Fibroblast of the conjunctiva (primary cell): Measurements from ENCODE around the gene DTX3.
A peak's percentile ranks its signal among the peaks of the same experiment; 100 is the strongest.
"Not testable (repeated sequence)": the region's sequence is repeated elsewhere in the genome, so short reads cannot be mapped to it uniquely, and the experiment has no call there.

Experiments used
- DNase-seq: peaks from one replicate; pipeline ENCODE4 v3.0.0-alpha.2; 2010; ENCODE audit warnings: low read depth

The DTX3 gene

GRCh38 chr12:57632073-57632957 lies 27.7 kb downstream of the DTX3 start:
- no peak for DNase-seq

- no peak for DNase-seq
These were observed 28.6 kb downstream of the DTX3 start, which contains the start of gene B4GALNT1 for GRCh38 chr12:57632958-57633840. Gene B4GALNT1, minus strand, starts transcription at chr12:57633201. Its CDS starts 1,069 bp downstream, at chr12:57632132.

- DNase-seq: not testable (repeated sequence)
These were observed 32.1 kb downstream of the DTX3 start for GRCh38 chr12:57636731-57637130.

- DNase-seq: no peak
These were observed 32.7 kb downstream of the DTX3 start for GRCh38 chr12:57637364-57637763.

GRCh38 chr12:57638096-57638495 lies 33.5 kb downstream of the DTX3 start:
- DNase-seq: no peak

- no peak for DNase-seq
These were observed 35.8 kb downstream of the DTX3 start for GRCh38 chr12:57640175-57641042.

- DNase-seq: no peak
These were observed 37.2 kb downstream of the DTX3 start for GRCh38 chr12:57641699-57642442.

- DNase-seq: not testable (repeated sequence)
These were observed 41.5 kb downstream of the DTX3 start for GRCh38 chr12:57645990-57646658.

GRCh38 chr12:57646659-57647049 lies 42.0 kb downstream of the DTX3 start:
- not testable (repeated sequence) for DNase-seq

- no peak for DNase-seq
These were observed 49.4 kb downstream of the DTX3 start for GRCh38 chr12:57654042-57654441.

GRCh38 chr12:57655541-57656240 lies 51.1 kb downstream of the DTX3 start:
- no peak for DNase-seq

GRCh38 chr12:57656408-57656807 lies 51.8 kb downstream of the DTX3 start:
- not testable (repeated sequence) for DNase-seq

GRCh38 chr12:57657744-57658143 lies 53.1 kb downstream of the DTX3 start:
- DNase-seq: peak; percentile 12

GRCh38 chr12:57658890-57659289 lies 54.3 kb downstream of the DTX3 start:
- DNase-seq: no peak
